Calu3 (cell line): ENCODE data around the gene SCYGR2. TPM values are rescaled to one million over a fixed set of nuclear protein-coding genes. Genes with fewer than 3 reads are reported as not detected.

Experiments
- BruUV-seq: library from RNA; stranded (reverse); fragments of 400-500 nt; replicated peaks from 2 replicates; lab custom pipeline; 2021; lab: Mats Ljungman, UMichigan
- CTCF ChIA-PET: fragments of 300-600 bp; sonication (Branson Sonifier 250); formaldehyde crosslinking; loops from one replicate; lab custom pipeline; 2022; ENCODE audit warnings: antibody characterized with exemption; lab: Charles Lee
- DNase-seq: peaks from one replicate; pipeline ENCODE4 v3.0.0; 2022
- H3K27ac Mint-ChIP-seq: one replicate; pipeline ENCODE4 v1.8.0; 2022; ENCODE audit warnings: mixed read lengths; ENCODE audit not compliant: unreplicated experiment
- H3K27me3 Mint-ChIP-seq: one replicate; pipeline ENCODE4 v1.8.0; 2022; ENCODE audit warnings: mixed read lengths; ENCODE audit not compliant: unreplicated experiment
- H3K36me3 Mint-ChIP-seq: one replicate; pipeline ENCODE4 v1.8.0; 2022; ENCODE audit warnings: mild to moderate bottlenecking, moderate library complexity, mixed read lengths; ENCODE audit not compliant: insufficient read depth, unreplicated experiment
- H3K4me1 Mint-ChIP-seq: one replicate; pipeline ENCODE4 v1.8.0; 2022; ENCODE audit warnings: mild to moderate bottlenecking, low read depth, mixed read lengths; ENCODE audit not compliant: unreplicated experiment
- H3K4me3 Mint-ChIP-seq: one replicate; pipeline ENCODE4 v1.8.0; 2022; ENCODE audit warnings: mild to moderate bottlenecking, low read depth, moderate library complexity, mixed read lengths; ENCODE audit not compliant: unreplicated experiment
- H3K9me3 Mint-ChIP-seq: one replicate; pipeline ENCODE4 v1.8.0; 2022; ENCODE audit warnings: low read depth, mixed read lengths; ENCODE audit not compliant: unreplicated experiment
- intact Hi-C: fragments of 100-400 bp; cut with micrococcal nuclease; formaldehyde crosslinking; loops from one replicate; pipeline ENCODE4 v1.10.0; 2022; ENCODE audit not compliant: unreplicated experiment
- total RNA-seq: library from RNA; stranded (reverse); gene quantifications from 2 replicates; pipeline ENCODE4 v1.2.3, GENCODE V29; 2022
- TF ChIP-seq, protein P1 (sequence below): fragments of 200-600 bp; IDR thresholded peaks from one replicate; pipeline ENCODE4 v1.8.0; 2022; ENCODE audit warnings: antibody characterized with exemption; ENCODE audit not compliant: unreplicated experiment

Gene SCYGR2
- total RNA-seq, 1 experiment from 2014 or later = not detected

DNA sequence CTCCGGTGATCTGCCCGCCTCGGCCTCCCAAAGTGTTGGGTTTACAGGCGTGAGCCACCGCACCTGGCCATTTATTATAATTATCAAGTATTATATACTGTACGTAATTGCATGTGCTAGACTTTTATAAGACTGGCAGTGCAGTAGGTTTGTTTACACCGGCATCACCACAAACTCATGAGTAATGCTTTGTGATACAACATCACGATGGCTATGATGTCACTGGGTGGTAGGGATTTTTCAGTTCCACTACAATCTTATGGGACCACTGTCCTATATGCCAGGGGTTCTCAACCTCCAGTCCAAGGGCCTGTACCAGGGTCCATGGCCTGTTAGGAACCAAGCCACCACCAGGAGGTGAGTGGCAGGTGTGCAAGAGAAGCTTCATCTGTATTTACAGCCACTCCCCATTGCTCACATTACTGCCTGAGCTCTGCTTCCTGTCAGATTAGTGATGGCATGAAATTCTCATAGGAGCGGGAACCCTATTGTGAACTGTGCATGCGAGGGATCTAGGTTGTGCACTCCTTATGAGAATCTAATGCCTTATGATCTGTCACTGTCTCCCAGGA lies 28.0 kb downstream of the SCYGR2 start:
- H3K27me3 Mint-ChIP-seq = no peaks in the 10 kb centered on the region
- CTCF ChIA-PET = no interaction called here
- H3K36me3 Mint-ChIP-seq = no peaks in the 10 kb centered on the region
- peaks cover 12% of the 10 kb centered on the region for H3K4me1 Mint-ChIP-seq
- no peak for DNase-seq
- BruUV-seq = no TSS peak
- TF ChIP-seq, protein P1, sequence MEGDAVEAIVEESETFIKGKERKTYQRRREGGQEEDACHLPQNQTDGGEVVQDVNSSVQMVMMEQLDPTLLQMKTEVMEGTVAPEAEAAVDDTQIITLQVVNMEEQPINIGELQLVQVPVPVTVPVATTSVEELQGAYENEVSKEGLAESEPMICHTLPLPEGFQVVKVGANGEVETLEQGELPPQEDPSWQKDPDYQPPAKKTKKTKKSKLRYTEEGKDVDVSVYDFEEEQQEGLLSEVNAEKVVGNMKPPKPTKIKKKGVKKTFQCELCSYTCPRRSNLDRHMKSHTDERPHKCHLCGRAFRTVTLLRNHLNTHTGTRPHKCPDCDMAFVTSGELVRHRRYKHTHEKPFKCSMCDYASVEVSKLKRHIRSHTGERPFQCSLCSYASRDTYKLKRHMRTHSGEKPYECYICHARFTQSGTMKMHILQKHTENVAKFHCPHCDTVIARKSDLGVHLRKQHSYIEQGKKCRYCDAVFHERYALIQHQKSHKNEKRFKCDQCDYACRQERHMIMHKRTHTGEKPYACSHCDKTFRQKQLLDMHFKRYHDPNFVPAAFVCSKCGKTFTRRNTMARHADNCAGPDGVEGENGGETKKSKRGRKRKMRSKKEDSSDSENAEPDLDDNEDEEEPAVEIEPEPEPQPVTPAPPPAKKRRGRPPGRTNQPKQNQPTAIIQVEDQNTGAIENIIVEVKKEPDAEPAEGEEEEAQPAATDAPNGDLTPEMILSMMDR = no peak
- no peak overlapping the region for H3K4me3 Mint-ChIP-seq
- H3K9me3 Mint-ChIP-seq = no peaks in the 10 kb centered on the region
- intact Hi-C loops = no loop called here
- H3K27ac Mint-ChIP-seq = no peak overlapping the region

DNA sequence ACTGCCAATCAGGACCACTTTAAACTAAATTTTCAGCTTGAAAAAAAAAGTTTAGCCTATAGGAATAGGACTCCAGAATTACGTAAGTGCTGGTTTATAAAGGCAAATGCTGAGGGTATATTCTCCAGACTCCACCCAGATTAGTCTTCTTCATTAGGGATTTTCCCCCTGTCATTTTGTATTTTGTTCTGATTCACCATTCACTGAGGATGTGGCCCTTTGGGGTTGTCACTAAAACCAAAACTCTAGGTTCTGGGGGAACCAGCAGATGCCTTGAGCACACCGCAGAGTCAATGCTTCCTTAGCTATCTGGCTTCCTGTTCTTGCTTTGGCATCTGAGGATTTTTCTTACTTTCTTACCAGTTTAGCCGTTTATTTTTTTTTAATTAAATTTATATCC lies 29.1 kb downstream of the SCYGR2 start:
- Mint-ChIP-seq H3K4me3 (no peak overlapping the region), H3K27me3 (no peaks in the 10 kb centered on the region), H3K36me3 (no peaks in the 10 kb centered on the region), H3K4me1 (peaks cover 12% of the 10 kb centered on the region), H3K9me3 (no peaks in the 10 kb centered on the region), H3K27ac (no peak overlapping the region)
- TF ChIP-seq, protein P1 = no peak
- CTCF ChIA-PET = interaction anchor here (1.2 kb wide), 1 partner anchor 14 kb away, joined by 3 read pairs; no protein-coding TSS in a partner anchor
- no TSS peak for BruUV-seq
- DNase-seq = no peak
- intact Hi-C loops = no loop called here

DNA sequence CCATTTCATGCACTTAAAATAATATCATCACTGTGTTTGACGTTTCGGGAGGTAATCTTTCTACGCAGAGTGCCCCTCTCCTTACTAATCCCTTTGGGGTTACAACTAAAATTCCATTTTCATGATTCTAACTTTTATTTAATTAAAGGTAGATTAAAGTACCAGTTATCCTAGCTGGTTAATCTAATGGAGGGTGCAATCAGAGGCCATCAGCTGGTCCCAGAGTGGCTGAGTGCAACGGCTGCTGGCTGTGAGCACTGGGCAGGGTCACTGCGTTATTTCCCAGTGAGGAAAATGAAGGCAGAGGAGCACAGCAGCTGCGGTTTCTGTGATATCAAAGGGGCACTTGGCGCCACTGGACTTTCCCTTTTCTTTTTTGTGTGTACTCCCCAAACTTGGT lies 30.7 kb downstream of the SCYGR2 start:
- Mint-ChIP-seq H3K27me3 (no peaks in the 10 kb centered on the region), H3K9me3 (no peaks in the 10 kb centered on the region), H3K4me3 (no peak overlapping the region), H3K4me1 (no peaks in the 10 kb centered on the region), H3K27ac (no peak overlapping the region), H3K36me3 (no peaks in the 10 kb centered on the region)
- CTCF ChIA-PET = no interaction called here
- no peak for DNase-seq
- intact Hi-C loops = no loop called here
- BruUV-seq = no TSS peak
- TF ChIP-seq, protein P1 = no peak

GRCh38 chr2:227630322-227630721 lies 31.6 kb downstream of the SCYGR2 start:
- Mint-ChIP-seq H3K4me1 (no peaks in the 10 kb centered on the region), H3K27ac (no peak overlapping the region), H3K9me3 (no peaks in the 10 kb centered on the region), H3K36me3 (no peaks in the 10 kb centered on the region), H3K4me3 (no peak overlapping the region), H3K27me3 (no peaks in the 10 kb centered on the region)
- TF ChIP-seq, protein P1 = no peak
- intact Hi-C loops = no loop called here
- no TSS peak for BruUV-seq
- no peak for DNase-seq
- CTCF ChIA-PET = interaction anchor here (1.0 kb wide), 1 partner anchor 14 kb away, joined by 3 read pairs; no protein-coding TSS in a partner anchor
